PC-3 (cell line): ENCODE data around the gene GYPC. TPM values are rescaled to one million over a fixed set of nuclear protein-coding genes. Genes with fewer than 3 reads are reported as not detected.

Source experiments
- ATAC-seq: fragments of 200-7000 bp; cut with Tn5 transposase; 2 replicates; pipeline ENCODE4 v1.9.1; 2020; ENCODE audit warnings: mild to moderate bottlenecking, moderate library complexity
- BruUV-seq: library from RNA; stranded (reverse); fragments of 400-500 nt; replicated peaks from 2 replicates; lab custom pipeline; 2021; lab: Mats Ljungman, UMichigan
- CTCF ChIA-PET: fragments of 300-600 bp; sonication (Branson Sonifier 250); formaldehyde crosslinking; loops from one replicate; lab custom pipeline; 2022; ENCODE audit warnings: antibody characterized with exemption; lab: Charles Lee
- POLR2A ChIA-PET: fragments of 300-600 bp; sonication (Branson Sonifier 250); formaldehyde crosslinking; loops from one replicate; lab custom pipeline; 2022; ENCODE audit warnings: antibody characterized with exemption; ENCODE audit not compliant: unreplicated experiment; lab: Charles Lee
- DNase-seq: peaks from one replicate; pipeline ENCODE4 v3.0.0-alpha.2; 2015
- H2AFZ ChIP-seq: fragments of 300-600 bp; sonication (generic); 2 replicates; pipeline ENCODE4 v1.6.0; 2016; ENCODE audit warnings: antibody characterized with exemption, low read length
- H3F3A ChIP-seq: fragments of 300-600 bp; sonication (generic); one replicate; pipeline ENCODE4 v1.6.0; 2017; ENCODE audit warnings: antibody characterized with exemption, low read length, control low read depth, mild to moderate bottlenecking; ENCODE audit not compliant: unreplicated experiment
- H3K27ac ChIP-seq: fragments of 300-600 bp; sonication (generic); 2 replicates; pipeline ENCODE4 v1.5.1; 2016; ENCODE audit warnings: mild to moderate bottlenecking, low read length
- H3K27me3 ChIP-seq: fragments of 300-600 bp; sonication (generic); 2 replicates; pipeline ENCODE4 v1.6.1; 2016; ENCODE audit warnings: low read length, mixed read lengths
- H3K36me3 ChIP-seq: fragments of 300-600 bp; sonication (generic); 2 replicates; pipeline ENCODE4 v1.6.1; 2016; ENCODE audit warnings: low read depth, mixed run types, low read length, mixed read lengths
- H3K4me1 ChIP-seq: fragments of 300-600 bp; sonication (generic); 2 replicates; pipeline ENCODE4 v1.5.1; 2016; ENCODE audit warnings: low read length; ENCODE audit not compliant: insufficient read depth
- H3K4me2 ChIP-seq: fragments of 300-600 bp; sonication (generic); 2 replicates; pipeline ENCODE4 v1.6.0; 2016; ENCODE audit warnings: low read length
- H3K4me3 ChIP-seq: fragments of 300-600 bp; sonication (generic); 2 replicates; pipeline ENCODE4 v1.5.1; 2016; ENCODE audit warnings: mild to moderate bottlenecking, low read length, mixed read lengths
- H3K79me2 ChIP-seq: fragments of 300-600 bp; sonication (generic); 2 replicates; pipeline ENCODE4 v1.6.1; 2017; ENCODE audit warnings: low read length, mixed read lengths
- H3K9ac ChIP-seq: fragments of 300-600 bp; sonication (generic); 2 replicates; pipeline ENCODE4 v1.6.0; 2016; ENCODE audit warnings: mild to moderate bottlenecking, low read length
- H3K9me2 ChIP-seq: fragments of 300-600 bp; sonication (generic); replicated peaks from 2 replicates; pipeline ENCODE4 v1.6.1; 2016; ENCODE audit warnings: mixed run types, low read length, mixed read lengths
- H3K9me3 ChIP-seq: fragments of 300-600 bp; sonication (generic); 2 replicates; pipeline ENCODE4 v1.6.1; 2016; ENCODE audit warnings: low read length, mixed read lengths
- H4K20me1 ChIP-seq: fragments of 300-600 bp; sonication (generic); 2 replicates; pipeline ENCODE4 v1.6.1; 2016; ENCODE audit warnings: low read length, mixed read lengths
- EZH2 ChIP-seq: fragments of 300-600 bp; sonication (generic); IDR thresholded peaks from one replicate; pipeline ENCODE4 v1.6.1; 2017; ENCODE audit warnings: antibody characterized with exemption, mild to moderate bottlenecking, low read length; ENCODE audit not compliant: unreplicated experiment
- EZH2phosphoT487 ChIP-seq: fragments of 300-600 bp; sonication (generic); IDR thresholded peaks from 2 replicates; pipeline ENCODE4 v1.6.1; 2018; ENCODE audit warnings: mild to moderate bottlenecking, antibody characterized with exemption, low read length, borderline replicate concordance
- intact Hi-C: fragments of 100-400 bp; cut with micrococcal nuclease; formaldehyde crosslinking; loops from 2 replicates; pipeline ENCODE4 v1.9.0; 2023
- total RNA-seq: library from RNA; depleted of rRNA; stranded (reverse); fragments of >200 nt; gene quantifications from 2 replicates; pipeline ENCODE4 v1.2.3, GENCODE V29; 2014
- TF ChIP-seq, protein P1 (sequence below): fragments of 300-600 bp; sonication (generic); conservative IDR thresholded peaks from 2 replicates; pipeline ENCODE4 v1.5.1; 2017; ENCODE audit warnings: antibody characterized with exemption, low read depth, mild to moderate bottlenecking, low read length

GYPC gene
- total RNA-seq, 1 experiment from 2014 or later = not detected

DNA sequence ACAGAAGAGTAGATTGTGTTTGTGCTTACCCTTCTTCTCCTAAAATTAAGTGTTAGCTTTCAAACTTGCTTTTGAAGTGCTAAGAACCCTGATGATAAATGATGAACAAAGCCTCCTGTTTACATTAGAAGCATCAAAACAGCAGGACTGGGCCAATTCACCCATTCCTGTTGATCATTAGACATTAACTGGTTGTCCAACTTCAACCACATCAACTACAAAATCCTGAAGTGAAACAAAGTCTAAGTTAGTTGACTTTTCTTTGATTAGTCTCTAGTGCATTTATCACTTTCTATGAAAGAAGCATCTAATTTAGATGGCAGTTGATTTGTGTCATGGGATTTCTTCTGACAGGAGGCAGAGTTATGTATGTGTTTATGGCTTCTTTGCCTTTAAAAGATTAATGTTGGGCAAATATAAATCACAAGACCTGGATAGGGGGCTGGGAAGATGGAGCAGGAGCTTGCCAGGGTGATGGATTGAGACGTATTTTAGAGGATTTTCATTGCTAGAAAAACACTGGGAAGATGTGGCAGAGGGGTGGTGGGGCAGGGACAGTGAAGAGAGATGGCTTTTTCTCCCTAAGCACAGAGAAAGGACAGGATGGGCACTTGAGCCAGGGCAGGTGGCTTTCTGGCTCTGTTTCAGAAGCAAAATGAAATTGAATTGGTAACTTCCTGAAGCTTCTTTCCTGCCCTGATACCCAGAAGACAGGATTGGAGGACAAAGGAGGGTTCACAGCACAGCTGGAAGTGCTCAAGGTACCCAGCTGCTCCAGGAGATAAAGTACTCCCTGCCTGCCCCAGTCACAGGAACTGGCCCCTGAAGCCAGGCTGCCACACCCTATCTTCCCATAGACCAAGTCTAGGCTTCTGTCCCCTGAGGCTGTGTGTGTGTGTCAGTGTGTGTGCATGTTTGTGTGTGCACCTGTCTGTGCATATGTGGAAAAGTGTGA is 20.5 kb downstream of the GYPC start:
- Histone ChIP-seq H3K79me2 (no peaks in the 10 kb centered on the region), H2AFZ (no peak overlapping the region), H3K9ac (no peak overlapping the region), H3K9me2 (no peaks in the 10 kb centered on the region), H3K9me3 (no peaks in the 10 kb centered on the region), H4K20me1 (no peaks in the 10 kb centered on the region), H3K27ac (no peak overlapping the region), H3K27me3 (peaks cover 69% of the 10 kb centered on the region), H3K4me3 (no peak overlapping the region), H3K36me3 (no peaks in the 10 kb centered on the region), H3F3A (no peaks in the 10 kb centered on the region), H3K4me1 (no peaks in the 10 kb centered on the region), H3K4me2 (no peak overlapping the region)
- POLR2A ChIA-PET = no interaction called here
- CTCF ChIA-PET = no interaction called here
- BruUV-seq = no TSS peak
- ATAC-seq = no peak
- DNase-seq = no peak
- TF ChIP-seq, protein P1, sequence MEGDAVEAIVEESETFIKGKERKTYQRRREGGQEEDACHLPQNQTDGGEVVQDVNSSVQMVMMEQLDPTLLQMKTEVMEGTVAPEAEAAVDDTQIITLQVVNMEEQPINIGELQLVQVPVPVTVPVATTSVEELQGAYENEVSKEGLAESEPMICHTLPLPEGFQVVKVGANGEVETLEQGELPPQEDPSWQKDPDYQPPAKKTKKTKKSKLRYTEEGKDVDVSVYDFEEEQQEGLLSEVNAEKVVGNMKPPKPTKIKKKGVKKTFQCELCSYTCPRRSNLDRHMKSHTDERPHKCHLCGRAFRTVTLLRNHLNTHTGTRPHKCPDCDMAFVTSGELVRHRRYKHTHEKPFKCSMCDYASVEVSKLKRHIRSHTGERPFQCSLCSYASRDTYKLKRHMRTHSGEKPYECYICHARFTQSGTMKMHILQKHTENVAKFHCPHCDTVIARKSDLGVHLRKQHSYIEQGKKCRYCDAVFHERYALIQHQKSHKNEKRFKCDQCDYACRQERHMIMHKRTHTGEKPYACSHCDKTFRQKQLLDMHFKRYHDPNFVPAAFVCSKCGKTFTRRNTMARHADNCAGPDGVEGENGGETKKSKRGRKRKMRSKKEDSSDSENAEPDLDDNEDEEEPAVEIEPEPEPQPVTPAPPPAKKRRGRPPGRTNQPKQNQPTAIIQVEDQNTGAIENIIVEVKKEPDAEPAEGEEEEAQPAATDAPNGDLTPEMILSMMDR = no peak
- no peak for TF ChIP-seq EZH2
- no peak for TF ChIP-seq EZH2phosphoT487
- intact Hi-C loops = no loop called here

DNA sequence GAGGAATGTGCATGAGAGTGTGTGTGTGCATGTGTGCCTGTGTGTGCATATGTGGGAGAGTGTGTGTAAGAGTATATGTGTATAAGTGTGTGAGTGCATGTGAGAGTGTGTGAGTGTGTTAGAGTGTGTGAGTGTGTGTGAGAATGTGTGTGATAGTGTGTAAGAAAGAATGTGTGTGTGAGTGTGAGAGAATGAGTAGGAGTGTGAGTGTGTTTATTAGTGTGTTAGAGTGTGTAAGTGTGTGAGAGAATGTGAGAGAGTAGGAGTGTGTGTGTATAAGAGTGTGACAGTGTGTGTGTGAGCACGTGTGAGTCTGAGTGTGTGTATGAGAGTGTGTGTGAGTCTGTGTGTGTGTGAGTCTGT is 21.2 kb downstream of the GYPC start:
- no peaks in the 10 kb centered on the region for H3K36me3 ChIP-seq
- H3K27me3 ChIP-seq = peaks cover 72% of the 10 kb centered on the region
- intact Hi-C loops = no loop called here
- ATAC-seq = no peak
- no peak overlapping the region for H2AFZ ChIP-seq
- no peak for DNase-seq
- CTCF ChIA-PET = no interaction called here
- no peak overlapping the region for H3K9ac ChIP-seq
- no peaks in the 10 kb centered on the region for H3K9me3 ChIP-seq
- POLR2A ChIA-PET = no interaction called here
- H3K4me3 ChIP-seq = no peak overlapping the region
- no peak overlapping the region for H3K4me2 ChIP-seq
- no peak overlapping the region for H3K27ac ChIP-seq
- no TSS peak for BruUV-seq
- H3K79me2 ChIP-seq = no peaks in the 10 kb centered on the region
- no peaks in the 10 kb centered on the region for H3K4me1 ChIP-seq
- no peaks in the 10 kb centered on the region for H3F3A ChIP-seq
- no peaks in the 10 kb centered on the region for H4K20me1 ChIP-seq
- no peaks in the 10 kb centered on the region for H3K9me2 ChIP-seq
- TF ChIP-seq, protein P1 = no peak
- TF ChIP-seq EZH2phosphoT487 (no peak), EZH2 (no peak)
